Stimulated activated CD8-positive, alpha-beta memory T cell treated with anti-CD3 and anti-CD28 coated beads, Interleukin-12 subunit alpha, Interleukin-12 subunit beta, amount 100 ng/mL, for 24 hours (primary cell): ENCODE data around the gene PTAR1.

Experiments used
- DNase-seq: peaks from one replicate; pipeline ENCODE4 v3.0.0-alpha.2; 2020; ENCODE audit errors: extremely low read depth

PTAR1 gene

DNA sequence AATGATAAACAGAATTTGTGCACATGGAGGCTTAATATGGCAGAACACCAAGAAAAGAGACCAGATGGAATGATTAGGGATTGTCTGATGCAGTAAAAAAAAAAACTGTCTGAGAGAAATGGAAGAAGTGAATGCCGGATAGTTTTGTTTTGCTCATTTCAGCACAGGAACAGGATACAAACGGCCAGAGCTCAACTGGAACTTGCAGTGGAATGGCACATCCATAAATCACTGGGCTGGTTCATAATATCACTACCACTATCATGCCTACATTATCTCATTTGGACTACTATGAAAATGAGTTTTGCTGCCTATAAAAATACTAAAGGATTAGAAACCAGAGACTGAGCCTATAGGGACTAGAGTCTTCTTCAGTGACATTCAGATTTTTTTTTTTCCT, 9.7 kb downstream of the PTAR1 start:
- no peak for DNase-seq

DNA sequence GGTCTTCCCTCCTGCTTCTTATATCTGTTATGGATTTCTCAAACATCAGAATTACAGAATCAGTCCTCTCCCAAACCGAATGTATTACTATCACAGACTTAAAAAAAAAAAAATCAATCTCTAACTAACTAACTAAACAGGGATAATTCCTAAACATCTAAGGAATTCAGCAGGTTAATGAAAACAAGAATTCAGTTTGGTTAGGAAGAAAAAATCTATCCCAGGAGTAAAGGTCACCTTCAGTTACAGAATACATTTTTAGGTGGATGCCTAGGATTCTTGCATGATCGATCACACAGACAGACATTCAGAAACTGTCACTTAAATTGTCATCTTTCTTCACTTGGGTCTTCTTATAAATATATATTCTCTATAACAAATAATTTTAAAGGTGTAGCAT, 11.5 kb downstream of the PTAR1 start:
- DNase-seq = no peak

DNA sequence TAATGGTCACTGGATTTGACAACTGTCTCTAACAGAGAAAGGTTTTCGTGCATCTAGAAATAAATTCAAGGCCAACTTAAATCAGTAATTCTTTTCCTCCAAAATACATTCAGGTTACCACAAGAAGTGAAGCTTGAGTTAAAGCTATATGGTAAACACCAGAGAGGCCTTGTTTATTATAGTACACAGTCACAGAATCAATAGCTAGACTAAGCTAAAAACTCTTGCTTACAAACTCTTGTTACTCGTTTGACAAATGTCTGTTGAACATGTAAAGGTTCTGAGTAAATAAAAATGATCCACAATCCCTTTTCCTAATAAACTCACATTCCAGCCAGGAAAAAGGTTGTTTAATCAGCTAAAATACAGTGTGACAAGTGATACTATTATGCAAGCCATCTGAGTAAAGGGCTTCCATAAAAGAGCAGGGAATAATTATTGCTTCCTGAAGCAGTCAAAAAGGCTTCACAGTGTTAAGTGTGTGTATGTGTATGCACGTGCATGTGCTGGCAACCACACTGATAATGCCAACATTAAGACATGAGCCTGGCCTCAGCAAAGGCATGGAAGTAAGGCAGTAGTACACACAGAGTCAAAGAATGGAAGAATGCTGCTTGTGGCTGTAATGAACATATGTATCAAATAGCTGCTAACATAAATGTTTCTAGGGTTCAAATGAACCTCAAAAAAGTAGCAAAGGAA, 12.8 kb downstream of the PTAR1 start:
- DNase-seq = no peak

DNA sequence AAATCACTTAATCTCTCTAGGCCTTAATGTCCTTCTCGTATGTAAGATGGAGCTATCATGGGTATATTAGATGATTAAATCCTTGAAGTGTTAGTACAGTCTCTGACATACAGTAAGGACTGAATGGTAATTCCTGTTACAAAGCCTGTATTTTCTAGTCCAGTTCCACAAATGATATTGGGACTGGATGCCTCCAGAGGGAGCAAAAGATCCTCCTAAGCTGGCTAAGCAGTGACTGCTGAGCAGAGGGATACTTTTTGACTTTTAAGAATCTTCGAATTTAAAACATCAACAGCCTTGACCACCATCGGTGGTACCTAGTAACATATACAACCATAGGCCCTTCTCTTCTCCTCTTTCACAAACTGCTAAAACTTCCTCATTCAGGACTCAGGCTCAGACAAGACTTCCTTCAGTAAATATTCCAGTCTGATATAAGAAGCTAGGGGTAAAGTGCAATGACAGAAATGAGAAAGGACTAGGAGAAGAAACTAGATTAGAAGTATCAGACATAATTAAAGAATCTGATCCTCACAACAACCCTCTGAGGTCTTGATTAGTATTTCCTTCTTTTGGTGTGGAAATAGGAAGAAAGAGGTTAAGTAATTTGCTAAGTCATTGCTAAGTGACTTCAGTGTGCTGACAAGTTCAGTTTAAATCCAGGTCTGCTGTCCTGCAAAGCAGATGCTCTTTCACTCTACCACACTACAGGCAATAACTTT, 13.9 kb downstream of the PTAR1 start:
- no peak for DNase-seq

DNA sequence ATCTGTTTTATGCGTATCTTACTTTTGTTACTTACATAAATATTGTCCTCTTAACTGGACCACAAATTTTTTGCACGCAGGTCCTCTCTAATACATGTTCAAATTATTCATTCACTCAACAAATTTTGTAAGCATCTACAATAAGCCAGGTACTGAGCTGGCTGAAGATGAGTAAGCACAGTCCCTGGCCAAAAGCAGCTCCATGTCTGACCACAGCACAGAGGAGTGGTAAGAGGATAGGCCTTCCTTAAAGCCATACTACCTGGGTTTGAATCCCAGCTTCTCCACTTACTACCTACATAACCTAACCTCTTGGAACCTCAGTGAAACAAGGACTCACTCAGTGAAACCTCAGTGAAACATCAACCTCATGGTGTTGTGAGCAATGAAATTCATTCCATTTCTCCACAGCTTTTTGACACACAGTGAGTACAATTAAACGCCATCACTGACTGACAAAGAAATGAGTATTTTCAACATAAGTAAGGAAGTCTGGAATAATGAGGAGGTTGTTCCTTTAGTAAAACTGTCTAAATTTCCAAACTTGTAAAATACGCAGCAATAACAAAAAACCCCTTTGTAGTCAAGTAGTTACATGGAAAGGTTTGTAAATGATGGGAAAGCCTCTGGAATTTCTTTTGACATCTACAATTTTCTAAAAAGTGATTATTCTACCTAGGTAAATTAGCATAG, 15.0 kb downstream of the PTAR1 start:
- no peak for DNase-seq

DNA sequence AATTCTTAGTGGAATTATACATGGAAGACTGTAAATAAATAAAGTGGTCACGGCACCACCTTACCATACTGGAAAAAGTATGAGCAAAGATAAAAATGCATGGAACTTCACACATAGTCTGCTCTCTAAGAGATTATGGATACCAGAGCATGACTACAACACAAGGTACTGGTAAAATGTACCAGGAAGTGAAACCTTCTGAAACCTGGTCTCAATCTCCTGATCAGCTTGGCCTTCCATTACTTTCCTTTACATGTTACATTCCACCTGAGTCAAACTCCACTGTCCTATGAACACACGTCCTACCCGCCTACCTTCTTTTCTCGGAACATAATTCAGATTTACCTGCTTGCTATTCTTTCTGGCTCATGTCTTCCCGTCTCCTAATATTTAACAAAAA, 15.9 kb downstream of the PTAR1 start:
- no peak for DNase-seq

DNA sequence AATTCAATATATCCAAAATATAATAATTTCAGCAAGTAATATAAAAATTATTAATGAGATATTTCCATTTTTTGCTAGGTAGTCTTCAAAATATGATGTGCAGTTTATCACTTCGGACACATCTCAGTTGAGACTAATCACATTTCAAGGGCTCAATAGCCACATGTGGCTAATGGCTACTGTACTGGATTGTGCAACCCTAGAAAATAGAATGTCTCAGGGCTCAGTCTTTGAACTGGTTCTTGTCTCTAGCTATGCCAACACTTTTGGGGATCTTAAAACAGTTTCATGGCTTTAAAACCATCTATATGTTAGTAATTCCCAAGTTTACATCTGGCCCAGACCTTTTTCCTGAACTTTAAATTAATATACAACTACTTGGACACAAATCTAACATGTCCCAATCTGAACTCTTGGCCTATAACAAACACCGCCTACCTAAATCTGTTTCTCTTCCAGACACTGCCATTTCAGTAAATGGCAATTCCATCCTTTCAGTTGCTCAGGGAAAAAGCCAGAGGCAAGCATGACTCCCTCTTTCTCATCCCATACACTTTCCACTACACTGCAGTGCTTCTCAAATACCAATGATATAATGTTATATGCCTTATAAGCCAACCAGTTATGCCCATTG, 18.8 kb downstream of the PTAR1 start:
- no peak for DNase-seq

DNA sequence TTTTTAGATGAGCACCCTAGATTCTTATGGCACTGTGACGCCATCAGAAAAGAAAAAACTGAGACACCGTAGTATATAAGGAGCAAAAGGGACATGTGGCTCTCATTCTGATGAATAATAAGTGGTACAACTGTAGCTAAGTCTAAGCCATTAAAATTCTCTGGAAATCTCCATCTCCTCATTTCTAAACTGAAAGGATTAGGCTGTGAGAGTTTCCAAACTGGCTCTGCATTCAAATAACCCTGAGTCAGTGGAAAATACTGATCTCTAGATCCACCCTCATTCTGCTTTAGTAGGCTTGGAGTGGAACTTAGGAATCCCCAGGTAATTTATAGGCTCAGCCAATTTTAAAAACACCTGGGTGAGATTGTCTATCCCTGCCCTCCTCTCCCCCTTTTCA, 28.5 kb downstream of the PTAR1 start:
- DNase-seq = no peak

DNA sequence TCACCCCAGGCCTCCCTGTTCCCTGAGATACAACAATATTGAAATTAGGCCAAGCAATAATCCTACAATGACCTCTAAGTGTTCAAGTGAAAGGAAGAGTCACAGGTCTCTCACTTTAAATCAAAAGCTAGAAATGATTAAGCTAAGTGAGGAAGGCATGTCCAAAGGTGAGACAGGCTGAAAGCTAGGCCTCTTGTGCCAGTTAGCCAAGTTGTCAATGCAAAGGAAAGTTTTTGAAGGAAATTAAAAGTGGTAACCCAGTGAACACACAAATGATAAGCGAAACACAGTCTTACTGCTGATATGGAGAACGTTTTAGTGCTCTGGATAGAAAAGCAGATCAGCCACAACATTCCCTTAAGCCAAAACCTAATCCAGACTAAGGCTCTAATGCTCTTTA, 39.8 kb downstream of the PTAR1 start:
- no peak for DNase-seq

DNA sequence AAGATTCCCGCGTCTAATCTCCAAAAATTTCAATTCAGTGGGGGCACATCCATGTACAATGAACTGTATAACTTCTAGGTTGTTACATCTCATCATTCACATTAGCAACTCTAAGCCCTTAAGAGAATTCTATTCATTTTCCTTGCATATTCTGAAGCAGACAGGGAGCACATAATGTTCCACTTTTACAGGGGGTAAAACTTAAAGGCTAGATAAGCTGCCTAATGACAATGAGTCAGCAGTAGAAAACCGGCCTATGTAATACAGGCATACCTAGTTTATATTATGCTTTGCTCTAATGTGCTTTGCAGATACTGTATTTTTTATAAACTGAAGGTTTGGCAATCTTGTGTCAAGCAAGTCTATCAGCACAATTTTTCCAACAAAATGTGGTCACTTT, 40.4 kb downstream of the PTAR1 start:
- DNase-seq = no peak

DNA sequence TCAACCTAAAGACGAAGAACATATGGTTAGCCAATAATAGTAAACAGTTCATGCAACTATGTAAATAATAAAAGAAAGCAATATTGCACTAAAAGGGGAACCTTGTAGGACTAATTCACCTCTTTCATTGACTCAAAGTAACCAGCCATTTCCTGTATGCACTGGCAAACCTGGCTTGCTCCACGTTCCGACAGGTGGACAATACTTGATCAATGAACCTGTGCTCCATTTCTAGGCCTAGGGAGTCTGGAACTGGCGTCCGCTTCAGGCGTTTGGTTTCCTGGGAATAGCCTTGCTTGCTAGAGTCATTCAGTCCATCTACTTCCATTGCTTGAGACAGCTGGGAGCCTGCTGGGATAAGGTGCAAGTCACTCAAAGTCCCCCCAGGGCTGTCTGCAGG, 41.6 kb downstream of the PTAR1 start:
- no peak for DNase-seq

DNA sequence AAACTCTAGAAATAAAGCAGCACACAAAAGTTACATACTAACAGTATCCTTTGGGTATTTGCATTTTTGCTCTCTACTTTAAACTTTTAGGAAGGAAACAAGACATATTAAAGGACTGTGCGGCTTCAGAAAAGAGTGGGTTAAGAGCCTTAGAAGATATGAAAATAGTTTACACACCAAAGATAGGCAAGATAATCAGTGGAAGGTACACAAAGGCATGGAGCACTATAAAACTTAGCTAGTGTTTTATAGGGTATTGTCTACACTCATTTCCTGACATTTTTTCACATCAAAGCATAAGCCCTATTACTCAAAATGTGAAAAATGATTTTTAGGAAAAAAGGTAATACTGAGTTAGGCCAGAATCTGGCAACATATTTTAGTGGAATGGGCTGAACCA, 44.0 kb downstream of the PTAR1 start:
- DNase-seq = no peak

DNA sequence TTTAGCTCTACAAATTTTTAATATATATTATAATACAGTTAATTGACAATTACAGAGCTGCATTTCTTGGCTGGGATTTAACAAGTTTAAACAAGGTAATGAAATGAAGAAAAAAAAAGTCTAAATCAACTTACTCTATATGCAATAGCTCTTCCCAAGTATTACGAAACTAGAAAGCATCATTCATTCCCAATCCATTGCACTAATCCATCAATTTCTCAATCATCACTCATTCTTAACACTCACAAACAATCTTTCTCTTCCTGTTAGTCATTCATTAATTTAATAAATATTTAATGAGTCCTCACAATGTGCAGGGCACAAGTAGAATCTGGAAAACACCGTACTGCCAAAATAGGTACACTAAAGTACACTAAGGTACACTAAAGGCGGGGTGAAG, 44.7 kb downstream of the PTAR1 start:
- no peak for DNase-seq

DNA sequence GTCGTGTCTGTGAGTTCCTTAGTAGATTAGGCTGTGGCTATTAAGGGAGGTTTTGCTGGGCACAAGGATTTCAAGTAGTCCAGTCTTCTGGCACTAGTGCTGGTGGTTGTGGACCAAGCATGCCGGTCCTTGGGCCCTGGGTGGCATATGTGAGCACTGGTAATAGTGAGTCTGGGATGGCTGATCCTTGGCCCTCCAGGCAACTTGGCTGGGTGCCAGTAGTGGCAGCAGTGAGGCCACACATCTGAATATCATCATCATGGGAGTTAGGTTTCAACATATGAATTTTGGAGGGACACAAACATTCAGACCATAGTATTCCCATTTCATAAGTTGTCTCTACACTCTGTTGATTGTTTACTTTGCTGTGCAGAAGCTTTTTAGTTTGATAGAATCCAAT, 62.3 kb downstream of the PTAR1 start:
- DNase-seq = no peak

DNA sequence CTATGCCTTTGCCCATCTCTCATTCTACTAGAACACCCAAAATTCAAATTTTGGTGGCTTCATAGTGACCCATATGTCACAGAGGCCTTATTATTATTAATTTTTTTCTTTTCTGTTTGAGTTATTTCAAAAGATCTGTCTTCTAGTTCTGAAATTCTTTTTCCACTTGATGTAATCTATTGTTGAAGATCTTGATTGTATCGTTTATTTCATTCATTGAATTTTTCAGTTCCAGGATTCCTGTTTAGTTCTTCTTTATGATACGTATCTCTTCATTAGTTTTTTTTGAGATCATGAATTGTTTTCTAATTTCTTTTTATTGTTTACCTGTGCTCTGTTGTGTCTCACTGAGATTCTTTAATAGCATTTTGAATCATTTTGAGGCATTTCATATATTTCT, 63.0 kb downstream of the PTAR1 start:
- no peak for DNase-seq

DNA sequence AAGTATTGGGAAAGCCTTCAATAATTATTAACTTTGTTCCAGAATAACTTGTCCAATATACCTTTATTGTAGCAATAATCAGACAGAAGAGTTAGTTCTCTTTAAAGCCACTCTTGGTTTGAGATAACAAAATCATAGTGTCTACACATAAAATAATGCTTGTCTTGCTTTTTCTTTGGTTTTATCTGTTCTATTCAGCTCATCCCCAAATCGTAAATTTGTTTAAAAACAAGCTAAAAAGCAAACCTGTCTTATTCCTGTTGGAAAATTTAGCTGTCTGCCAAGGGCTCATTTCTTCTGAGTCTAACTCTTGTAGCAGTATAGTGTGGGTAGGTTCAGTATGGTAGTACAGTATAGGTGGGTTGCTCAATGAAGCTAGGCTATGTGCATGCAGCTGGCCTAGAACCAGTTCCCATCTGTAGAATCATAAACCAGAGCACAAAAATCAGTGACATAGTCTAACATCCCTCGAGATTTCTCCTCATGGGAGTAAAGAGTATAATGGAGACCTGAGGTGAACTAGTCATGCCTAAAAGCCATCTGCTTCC, 69.7 kb downstream of the PTAR1 start:
- DNase-seq = no peak

DNA sequence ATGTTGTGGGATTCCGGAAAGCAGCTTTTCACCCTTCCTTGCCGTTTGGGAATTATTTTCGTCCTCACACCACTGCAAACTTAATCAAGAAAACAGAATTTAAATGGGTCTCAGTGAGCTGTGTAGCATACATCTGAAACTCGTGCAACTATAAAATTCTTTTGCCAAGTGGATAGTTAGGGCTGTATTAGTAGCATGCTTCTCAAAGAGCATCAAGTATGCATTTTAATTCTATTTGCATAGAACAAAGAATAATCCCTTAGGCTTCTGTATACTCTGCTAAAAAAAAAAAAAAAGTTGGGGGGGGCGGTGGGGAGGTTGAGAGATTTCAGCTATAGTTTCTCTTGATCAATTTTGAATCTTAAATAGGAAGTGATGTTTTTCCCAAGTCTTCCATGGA, 75.9 kb downstream of the PTAR1 start:
- DNase-seq = no peak

DNA sequence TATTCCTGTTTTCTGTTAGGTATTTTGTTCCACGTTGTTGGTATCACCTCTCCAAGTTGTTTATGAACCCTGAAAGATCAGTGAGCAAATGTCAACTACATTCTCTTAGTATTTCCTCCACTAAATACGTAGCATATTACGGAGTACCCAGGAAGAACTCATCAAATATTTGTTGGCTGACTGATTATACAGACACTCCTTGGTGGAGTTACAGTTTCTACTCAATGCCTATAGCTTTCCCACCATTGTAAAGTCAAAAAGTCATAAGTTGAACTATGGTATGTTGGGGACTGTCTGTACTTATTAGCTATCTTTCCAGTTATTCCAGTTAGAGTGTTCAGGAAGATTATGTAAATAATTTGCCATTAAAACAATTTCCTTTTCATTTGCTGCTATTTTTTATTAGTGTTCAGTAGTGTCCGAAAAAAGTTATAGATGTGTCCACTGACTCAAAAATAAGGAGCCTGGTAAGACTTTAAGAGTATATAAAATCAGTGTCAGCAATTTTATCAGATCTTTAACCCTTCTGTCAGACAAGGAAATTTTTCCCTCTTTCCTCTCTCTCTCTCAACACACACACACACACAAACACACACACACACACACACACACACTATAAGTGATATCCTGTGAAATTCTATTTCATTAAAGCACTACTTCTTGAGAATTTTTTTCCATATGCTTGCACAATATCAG, 80.8 kb downstream of the PTAR1 start:
- DNase-seq = no peak

DNA sequence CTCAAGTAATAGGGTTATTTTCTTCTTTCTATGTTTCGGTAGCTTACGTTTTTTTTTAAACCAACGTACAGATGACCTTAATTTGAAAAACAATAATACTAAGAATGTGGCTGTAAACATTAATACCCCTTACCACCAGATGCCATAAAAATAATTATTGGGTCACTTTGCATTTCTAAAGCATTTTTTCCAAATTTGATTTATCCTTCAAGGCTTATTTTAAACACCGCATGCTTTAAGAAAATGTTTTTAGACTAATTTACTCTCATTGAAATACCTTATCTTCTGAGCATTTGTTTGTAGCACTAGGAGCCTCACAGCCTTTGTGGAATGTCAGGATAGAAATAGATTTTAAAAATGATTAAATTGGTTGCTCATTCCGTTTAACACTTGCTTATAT, 81.9 kb downstream of the PTAR1 start:
- no peak for DNase-seq

DNA sequence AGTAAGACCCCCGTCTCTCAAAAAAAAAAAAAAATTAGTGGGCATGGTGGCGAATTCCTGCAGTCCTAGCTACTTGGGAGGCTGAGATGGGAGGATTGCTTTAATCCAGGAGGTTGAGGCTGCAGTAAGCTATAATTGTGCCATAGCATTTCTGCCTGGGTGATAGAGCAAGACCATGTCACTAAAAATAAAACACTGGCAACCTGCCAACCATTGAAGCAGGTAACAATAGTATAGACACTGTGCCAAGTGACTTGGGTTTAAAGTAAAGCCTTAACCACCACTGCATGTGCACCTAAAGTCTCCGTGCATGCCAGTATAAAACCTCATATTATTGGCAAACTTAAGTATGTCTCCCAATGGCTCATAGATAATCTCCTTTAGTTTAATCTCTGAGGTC, 84.2 kb downstream of the PTAR1 start:
- no peak for DNase-seq

DNA sequence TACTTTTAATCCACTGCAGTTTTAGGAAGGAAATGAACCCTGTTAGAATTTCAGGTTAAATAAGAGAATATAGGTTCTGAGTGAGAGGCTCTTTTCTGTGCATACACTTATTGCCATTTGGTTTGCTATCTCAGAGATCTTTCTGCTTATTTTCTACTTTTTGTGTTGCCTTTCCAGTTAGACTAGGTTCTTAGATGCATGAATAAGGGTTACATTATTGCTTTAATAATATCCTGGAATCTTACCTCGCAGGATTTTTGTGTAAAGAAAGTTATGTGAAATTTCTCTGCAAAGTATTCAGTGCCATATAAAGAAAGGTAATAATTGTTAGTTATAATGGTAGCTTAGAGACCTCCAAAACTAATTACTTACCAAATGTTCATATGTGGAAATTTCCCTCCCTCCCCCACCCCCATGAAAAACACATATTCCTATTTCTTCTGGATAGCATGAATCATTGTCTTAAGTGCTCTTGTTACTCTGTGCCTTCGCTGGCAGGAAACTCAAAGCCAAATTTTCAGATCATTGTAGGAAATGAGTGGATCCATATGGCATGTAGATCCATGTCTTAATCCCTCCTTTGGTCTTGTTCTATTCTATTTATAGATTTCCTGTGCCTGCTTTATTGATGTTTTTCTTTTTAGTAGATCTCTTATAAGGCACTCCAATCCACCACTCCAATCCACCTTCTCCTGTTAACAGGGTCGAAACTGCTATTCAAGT, 84.9 kb downstream of the PTAR1 start:
- no peak for DNase-seq
